ENCODE results near the gene LAMP1. TPM values are rescaled to one million over a fixed set of nuclear protein-coding genes. Genes with fewer than 3 reads are reported as not detected.
"Not testable (repeated sequence)": the region's sequence is repeated elsewhere in the genome, so short reads cannot be mapped to it uniquely, and the experiment has no call there.

Gene LAMP1
- 194 and 225 TPM in 2 replicates for total RNA-seq (2014; rRNA removed; shearing (Covaris generic); ENCODE audit: low replicate concordance)

GRCh38 chr13:113296823-113297369 is at the start of gene LAMP1:
Gene LAMP1, plus strand, starts transcription at chr13:113297239. Its CDS starts 196 bp downstream, at chr13:113297435.
- peak within 1 kb of the TSS; percentile 93 for H3K4me3 ChIP-seq
- H3K27me3 ChIP-seq = no peaks in the 10 kb centered on the region
- no peaks in the 10 kb centered on the region for H3K9me3 ChIP-seq
- peak; percentile 97 for DNase-seq
- no peaks in the 10 kb centered on the region for H3K36me3 ChIP-seq

GRCh38 chr13:113252516-113253095 is 44.4 kb upstream of the LAMP1 start:
- H3K27me3 ChIP-seq = no peaks in the 10 kb centered on the region
- no peaks in the 10 kb centered on the region for H3K9me3 ChIP-seq
- no peak for DNase-seq
- no peak overlapping the region for H3K4me3 ChIP-seq
- peaks cover 71% of the 10 kb centered on the region for H3K36me3 ChIP-seq

GRCh38 chr13:113257908-113258307 is 39.1 kb upstream of the LAMP1 start:
- not testable (repeated sequence) for H3K27me3 ChIP-seq, DNase-seq, H3K4me3 ChIP-seq, H3K9me3 ChIP-seq
- peaks cover 72% of the 10 kb centered on the region for H3K36me3 ChIP-seq

- no peak for DNase-seq
- H3K9me3 ChIP-seq = no peaks in the 10 kb centered on the region
- no peaks in the 10 kb centered on the region for H3K27me3 ChIP-seq
- peaks cover 70% of the 10 kb centered on the region for H3K36me3 ChIP-seq
- H3K4me3 ChIP-seq = no peak overlapping the region
Observed at GRCh38 chr13:113258321-113259054, 38.6 kb upstream of the LAMP1 start.

- Histone ChIP-seq H3K27me3 (no peaks in the 10 kb centered on the region), H3K36me3 (peaks cover 57% of the 10 kb centered on the region), H3K9me3 (no peaks in the 10 kb centered on the region), H3K4me3 (no peak overlapping the region)
- no peak for DNase-seq
Observed at GRCh38 chr13:113260996-113261395, 36.0 kb upstream of the LAMP1 start.

GRCh38 chr13:113263016-113263415 is 34.0 kb upstream of the LAMP1 start:
- peaks cover 49% of the 10 kb centered on the region for H3K36me3 ChIP-seq
- not testable (repeated sequence) for H3K9me3 ChIP-seq, H3K27me3 ChIP-seq, H3K4me3 ChIP-seq, DNase-seq

- DNase-seq = no peak
- Histone ChIP-seq H3K9me3 (no peaks in the 10 kb centered on the region), H3K4me3 (no peak overlapping the region), H3K36me3 (peaks cover 21% of the 10 kb centered on the region), H3K27me3 (no peaks in the 10 kb centered on the region)
Observed at GRCh38 chr13:113267642-113268405, 29.2 kb upstream of the LAMP1 start.

GRCh38 chr13:113272031-113272430 is 25.0 kb upstream of the LAMP1 start:
- H3K36me3 ChIP-seq = peaks cover 10% of the 10 kb centered on the region
- no peaks in the 10 kb centered on the region for H3K27me3 ChIP-seq
- H3K4me3 ChIP-seq = no peak overlapping the region
- no peaks in the 10 kb centered on the region for H3K9me3 ChIP-seq
- DNase-seq = no peak

GRCh38 chr13:113272701-113273181 is 24.3 kb upstream of the LAMP1 start:
- Histone ChIP-seq H3K36me3 (peaks cover 8% of the 10 kb centered on the region), H3K9me3 (no peaks in the 10 kb centered on the region), H3K27me3 (no peaks in the 10 kb centered on the region), H3K4me3 (no peak overlapping the region)
- DNase-seq = no peak

GRCh38 chr13:113273321-113273720 is 23.7 kb upstream of the LAMP1 start:
- no peaks in the 10 kb centered on the region for H3K9me3 ChIP-seq
- DNase-seq = no peak
- H3K36me3 ChIP-seq = peaks cover 8% of the 10 kb centered on the region
- no peak overlapping the region for H3K4me3 ChIP-seq
- H3K27me3 ChIP-seq = no peaks in the 10 kb centered on the region

GRCh38 chr13:113273851-113274590 is 23.0 kb upstream of the LAMP1 start:
- no peak for DNase-seq
- H3K4me3 ChIP-seq = no peak overlapping the region
- no peaks in the 10 kb centered on the region for H3K9me3 ChIP-seq
- H3K27me3 ChIP-seq = no peaks in the 10 kb centered on the region
- H3K36me3 ChIP-seq = peaks cover 5% of the 10 kb centered on the region

GRCh38 chr13:113274721-113275120 is 22.3 kb upstream of the LAMP1 start:
- no peak for DNase-seq
- H3K4me3 ChIP-seq = no peak overlapping the region
- H3K9me3 ChIP-seq = no peaks in the 10 kb centered on the region
- H3K36me3 ChIP-seq = peaks cover 3% of the 10 kb centered on the region
- no peaks in the 10 kb centered on the region for H3K27me3 ChIP-seq

- no peak overlapping the region for H3K4me3 ChIP-seq
- no peaks in the 10 kb centered on the region for H3K27me3 ChIP-seq
- no peaks in the 10 kb centered on the region for H3K9me3 ChIP-seq
- peak; percentile 60 for DNase-seq
- H3K36me3 ChIP-seq = peaks cover 3% of the 10 kb centered on the region
Observed at GRCh38 chr13:113275387-113275786, 21.7 kb upstream of the LAMP1 start.

GRCh38 chr13:113280126-113280525 is 16.9 kb upstream of the LAMP1 start:
- no peak overlapping the region for H3K4me3 ChIP-seq
- H3K27me3 ChIP-seq = peaks cover 7% of the 10 kb centered on the region; the same call in 1 of the 2 replicates
- no peaks in the 10 kb centered on the region for H3K9me3 ChIP-seq
- H3K36me3 ChIP-seq = no peaks in the 10 kb centered on the region
- no peak for DNase-seq

GRCh38 chr13:113283904-113284303 is 13.1 kb upstream of the LAMP1 start:
- no peaks in the 10 kb centered on the region for H3K36me3 ChIP-seq
- H3K27me3 ChIP-seq = peaks cover 13% of the 10 kb centered on the region
- H3K9me3 ChIP-seq = peaks cover 3% of the 10 kb centered on the region
- H3K4me3 ChIP-seq = no peak overlapping the region
- no peak for DNase-seq

GRCh38 chr13:113288880-113289279 is 8.2 kb upstream of the LAMP1 start:
- Histone ChIP-seq H3K36me3 (no peaks in the 10 kb centered on the region), H3K9me3 (peaks cover 3% of the 10 kb centered on the region), H3K27me3 (peaks cover 30% of the 10 kb centered on the region), H3K4me3 (no peak overlapping the region)
- no peak for DNase-seq
